ENCODE data around the gene OPA1.

DNA sequence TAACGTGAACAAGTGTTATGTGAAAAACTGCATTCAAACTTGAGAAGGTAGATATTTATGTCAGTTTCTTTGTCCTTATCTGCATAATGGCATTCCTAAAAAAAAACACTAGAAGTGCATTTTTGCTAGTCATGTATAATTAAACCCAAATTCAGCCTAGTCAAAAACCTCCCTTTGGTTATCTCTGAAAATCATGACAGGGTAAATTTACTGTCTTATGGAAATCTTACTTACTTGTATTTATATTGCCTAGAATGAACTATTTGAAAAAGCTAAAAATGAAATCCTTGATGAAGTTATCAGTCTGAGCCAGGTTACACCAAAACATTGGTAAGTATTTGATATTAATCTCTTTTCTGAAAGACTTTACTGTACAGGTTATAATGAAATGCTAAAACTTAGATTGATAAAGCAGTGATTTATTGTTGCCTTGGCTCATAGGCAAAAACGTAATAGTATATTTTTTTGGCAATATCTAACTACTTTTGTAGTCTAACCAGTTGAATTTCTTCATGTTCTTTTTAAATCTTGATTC is 55.6 kb downstream of the OPA1 start:
- TF ChIP-seq POLR2A (IDR thresholded peaks at IDR 0.05) (no peak), CTCF (IDR thresholded peaks at IDR 0.05) (no peak)
